Parathyroid adenoma (tissue), 2 donors: ENCODE results near the gene CHST8.

Experiments used
- H2AFZ ChIP-seq: fragments of 300-600 bp; sonication (generic); one replicate; pipeline ENCODE4 v1.7.0; 2017; ENCODE audit warnings: antibody characterized with exemption, mild to moderate bottlenecking
- H3K27ac ChIP-seq: fragments of 300-600 bp; sonication (generic); one replicate; pipeline ENCODE4 v1.7.0; 2017
- H3K27me3 ChIP-seq: fragments of 300-600 bp; sonication (generic); one replicate; pipeline ENCODE4 v1.7.0; 2017; ENCODE audit warnings: low read length; ENCODE audit not compliant: control insufficient read depth, insufficient read depth
- H3K36me3 ChIP-seq: fragments of 300-600 bp; sonication (generic); one replicate; pipeline ENCODE4 v1.7.0; 2017; ENCODE audit warnings: low read length; ENCODE audit not compliant: control insufficient read depth, insufficient read depth
- H3K4me1 ChIP-seq: fragments of 300-600 bp; sonication (generic); one replicate; pipeline ENCODE4 v1.7.0; 2017; ENCODE audit warnings: control low read depth
- H3K4me2 ChIP-seq: fragments of 300-600 bp; sonication (generic); one replicate; pipeline ENCODE4 v1.7.0; 2017; ENCODE audit warnings: low read length
- H3K4me3 ChIP-seq: fragments of 300-600 bp; sonication (generic); one replicate; pipeline ENCODE4 v1.7.0; 2017; ENCODE audit warnings: low read depth, low read length
- H3K79me2 ChIP-seq: fragments of 300-600 bp; sonication (generic); one replicate; pipeline ENCODE4 v1.7.0; 2017; ENCODE audit warnings: control low read depth
- H3K9ac ChIP-seq: fragments of 300-600 bp; sonication (generic); one replicate; pipeline ENCODE4 v1.7.0; 2017; ENCODE audit warnings: mild to moderate bottlenecking
- H3K9me3 ChIP-seq: fragments of 300-600 bp; sonication (generic); one replicate; pipeline ENCODE4 v1.7.0; 2017; ENCODE audit warnings: low read length; ENCODE audit not compliant: control insufficient read depth
- CTCF ChIP-seq: fragments of 300-600 bp; sonication (generic); IDR thresholded peaks from one replicate; pipeline ENCODE4 v1.7.0; 2017; ENCODE audit warnings: antibody characterized with exemption, mild to moderate bottlenecking
- donor health status: primary hyperparathyroidism.

Gene CHST8

GRCh38 chr19:33734913-33735312 lies 113.2 kb downstream of the CHST8 start:
- H3K9ac ChIP-seq, result no peak overlapping the region
- TF ChIP-seq CTCF, result no peak
- no peaks in the 10 kb centered on the region for H3K36me3 ChIP-seq
- H3K9me3 ChIP-seq, result no peaks in the 10 kb centered on the region
- H3K27me3 ChIP-seq, result no peaks in the 10 kb centered on the region
- peaks cover 4% of the 10 kb centered on the region for H3K4me1 ChIP-seq
- H3K27ac ChIP-seq, result no peak overlapping the region
- peak overlapping the region; percentile 50 for H2AFZ ChIP-seq
- H3K4me2 ChIP-seq, result no peak overlapping the region
- no peak overlapping the region for H3K4me3 ChIP-seq
- no peaks in the 10 kb centered on the region for H3K79me2 ChIP-seq

DNA sequence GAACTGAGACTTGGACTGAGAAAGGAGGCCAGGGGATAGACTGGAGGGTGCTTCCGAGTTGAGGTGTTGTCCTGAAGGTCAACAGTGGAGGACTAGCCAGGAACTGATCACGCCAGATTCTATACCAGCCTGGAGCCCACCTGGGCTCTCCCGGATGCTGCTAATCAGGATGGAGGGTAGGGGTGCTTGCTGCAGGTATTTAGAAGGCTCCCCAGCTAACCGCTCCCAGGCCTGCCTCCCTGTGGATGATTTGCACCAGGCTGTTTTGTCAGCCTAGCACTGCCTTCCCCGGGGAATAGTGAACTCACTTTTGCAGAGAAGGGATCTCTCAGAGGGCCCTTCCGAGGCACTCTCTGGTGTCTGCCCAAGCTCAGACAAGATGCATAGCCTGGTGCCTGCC lies 114.4 kb downstream of the CHST8 start:
- Histone ChIP-seq H2AFZ (no peak overlapping the region), H3K79me2 (no peaks in the 10 kb centered on the region), H3K4me1 (peaks cover 4% of the 10 kb centered on the region), H3K27ac (no peak overlapping the region), H3K27me3 (no peaks in the 10 kb centered on the region), H3K36me3 (no peaks in the 10 kb centered on the region), H3K4me3 (no peak overlapping the region), H3K9me3 (no peaks in the 10 kb centered on the region), H3K9ac (no peak overlapping the region), H3K4me2 (no peak overlapping the region)
- no peak for TF ChIP-seq CTCF

- peaks cover 4% of the 10 kb centered on the region for H3K4me1 ChIP-seq
- H3K36me3 ChIP-seq, result no peaks in the 10 kb centered on the region
- no peak overlapping the region for H3K27ac ChIP-seq
- no peaks in the 10 kb centered on the region for H3K27me3 ChIP-seq
- no peak overlapping the region for H3K9ac ChIP-seq
- no peak overlapping the region for H3K4me2 ChIP-seq
- no peaks in the 10 kb centered on the region for H3K79me2 ChIP-seq
- H2AFZ ChIP-seq, result no peak overlapping the region
- TF ChIP-seq CTCF, result no peak
- no peak overlapping the region for H3K4me3 ChIP-seq
- no peaks in the 10 kb centered on the region for H3K9me3 ChIP-seq
Observed at GRCh38 chr19:33736787-33737186, 115.0 kb downstream of the CHST8 start.

GRCh38 chr19:33737681-33738371 lies 116.1 kb downstream of the CHST8 start:
- Histone ChIP-seq H3K79me2 (no peaks in the 10 kb centered on the region), H3K27me3 (no peaks in the 10 kb centered on the region), H3K4me1 (peaks cover 4% of the 10 kb centered on the region), H3K36me3 (no peaks in the 10 kb centered on the region), H3K9ac (no peak overlapping the region), H3K4me3 (no peak overlapping the region), H3K9me3 (no peaks in the 10 kb centered on the region), H3K4me2 (no peak overlapping the region), H2AFZ (no peak overlapping the region), H3K27ac (no peak overlapping the region)
- no peak for TF ChIP-seq CTCF

- Histone ChIP-seq H3K27me3 (no peaks in the 10 kb centered on the region), H3K27ac (no peak overlapping the region), H3K4me3 (no peak overlapping the region), H2AFZ (no peak overlapping the region), H3K79me2 (no peaks in the 10 kb centered on the region), H3K9ac (no peak overlapping the region), H3K4me2 (no peak overlapping the region), H3K9me3 (no peaks in the 10 kb centered on the region), H3K36me3 (no peaks in the 10 kb centered on the region), H3K4me1 (no peaks in the 10 kb centered on the region)
- TF ChIP-seq CTCF, result no peak
Observed at GRCh38 chr19:33740811-33741396, 119.2 kb downstream of the CHST8 start.
